GM23248 (cell line): ENCODE results near the gene MEIS2.

Experiments
- EZH2 ChIP-seq: fragments of 200-600 bp; sonication (generic); IDR thresholded peaks from 2 replicates; pipeline ENCODE4 v1.6.1; 2018; ENCODE audit warnings: antibody characterized with exemption, mild to moderate bottlenecking; ENCODE audit not compliant: insufficient read depth, poor library complexity, severe bottlenecking
- EZH2phosphoT487 ChIP-seq: fragments of 200-600 bp; sonication (generic); IDR thresholded peaks from 2 replicates; pipeline ENCODE4 v1.6.1; 2018; ENCODE audit warnings: antibody characterized with exemption, moderate library complexity, mild to moderate bottlenecking, low read depth; ENCODE audit not compliant: insufficient read depth

- TF ChIP-seq EZH2 (no peak), EZH2phosphoT487 (no peak)
Observed at GRCh38 chr15:37009288-37009687, 91.1 kb downstream of the MEIS2 start.
